Measurements from ENCODE around the gene RBM22. TPM values are rescaled to one million over a fixed set of nuclear protein-coding genes. Genes with fewer than 3 reads are reported as not detected.
"Not testable (repeated sequence)": the region's sequence is repeated elsewhere in the genome, so short reads cannot be mapped to it uniquely, and the experiment has no call there.

RBM22 gene
- 36.5 TPM for polyA plus RNA-seq (2013, experiment 1 of 2)
- 35.6 TPM for polyA plus RNA-seq (2013, experiment 2 of 2)

GRCh38 chr5:150700594-150701377, at the start of gene RBM22:
RBM22 (minus strand) TSS chr5:150701062; CDS start chr5:150700985, 77 bp downstream.
- Histone ChIP-seq H3K27me3 (ENCODE audit: insufficient read depth, low read length) (peaks cover 2% of the 10 kb centered on the region; the same call in 1 of the 2 replicates), H3K9me3 (ENCODE audit: insufficient read depth, low read depth, low read length) (no peaks in the 10 kb centered on the region), H3K4me1 (ENCODE audit: insufficient read depth, low read length) (peaks cover 9% of the 10 kb centered on the region; the same call in 1 of the 2 replicates), H3K36me3 (ENCODE audit: insufficient read depth, low read length) (peaks cover 37% of the 10 kb centered on the region), H3K4me3 (ENCODE audit: low read length) (peak within 1 kb of the TSS; percentile 92), H3K27ac (ENCODE audit: low read depth, low read length) (peak within 1 kb of the TSS; percentile 98), H3K9ac (ENCODE audit: low read depth, low read length) (peak within 1 kb of the TSS; percentile 96)
- WGBS: under 1% methylated on average over 59 of the region's 59 CpGs

- H3K27ac ChIP-seq (ENCODE audit: low read depth, low read length): no peak overlapping the region
Observed at GRCh38 chr5:150750469-150750868, 49.6 kb upstream of the RBM22 start.

GRCh38 chr5:150743142-150743488, 42.3 kb upstream of the RBM22 start:
- H3K4me1 ChIP-seq (ENCODE audit: insufficient read depth, low read length); H3K27me3 ChIP-seq (ENCODE audit: insufficient read depth, low read length); H3K4me3 ChIP-seq (ENCODE audit: low read length); H3K9me3 ChIP-seq (ENCODE audit: insufficient read depth, low read depth, low read length); H3K27ac ChIP-seq (ENCODE audit: low read depth, low read length); H3K9ac ChIP-seq (ENCODE audit: low read depth, low read length): not testable (repeated sequence)
- peaks cover 15% of the 10 kb centered on the region for H3K36me3 ChIP-seq (ENCODE audit: insufficient read depth, low read length)
- WGBS: 92% methylated on average over 9 of the region's 9 CpGs

More at GRCh38 chr5:150750469-150750868, 49.6 kb upstream of the RBM22 start:
- no peaks in the 10 kb centered on the region for H3K9me3 ChIP-seq (ENCODE audit: insufficient read depth, low read depth, low read length)
- 95% methylated on average over 2 of the region's 2 CpGs for WGBS
- peaks cover 67% of the 10 kb centered on the region for H3K36me3 ChIP-seq (ENCODE audit: insufficient read depth, low read length)
- no peak overlapping the region for H3K9ac ChIP-seq (ENCODE audit: low read depth, low read length)
- H3K27me3 ChIP-seq (ENCODE audit: insufficient read depth, low read length): no peaks in the 10 kb centered on the region
- no peaks in the 10 kb centered on the region for H3K4me1 ChIP-seq (ENCODE audit: insufficient read depth, low read length)
- H3K4me3 ChIP-seq (ENCODE audit: low read length): no peak overlapping the region

- H3K4me1 ChIP-seq (ENCODE audit: insufficient read depth, low read length); H3K27me3 ChIP-seq (ENCODE audit: insufficient read depth, low read length); H3K9ac ChIP-seq (ENCODE audit: low read depth, low read length); H3K4me3 ChIP-seq (ENCODE audit: low read length); H3K9me3 ChIP-seq (ENCODE audit: insufficient read depth, low read depth, low read length); H3K27ac ChIP-seq (ENCODE audit: low read depth, low read length): not testable (repeated sequence)
- WGBS: 96% methylated on average over 17 of the region's 18 CpGs
- peaks cover 15% of the 10 kb centered on the region for H3K36me3 ChIP-seq (ENCODE audit: insufficient read depth, low read length)
Observed at GRCh38 chr5:150742455-150743141, 41.7 kb upstream of the RBM22 start.

GRCh38 chr5:150740992-150741391, 40.1 kb upstream of the RBM22 start:
- Histone ChIP-seq H3K4me3 (ENCODE audit: low read length) (no peak overlapping the region), H3K9me3 (ENCODE audit: insufficient read depth, low read depth, low read length) (no peaks in the 10 kb centered on the region), H3K9ac (ENCODE audit: low read depth, low read length) (no peak overlapping the region), H3K36me3 (ENCODE audit: insufficient read depth, low read length) (peaks cover 21% of the 10 kb centered on the region), H3K4me1 (ENCODE audit: insufficient read depth, low read length) (no peaks in the 10 kb centered on the region), H3K27ac (ENCODE audit: low read depth, low read length) (no peak overlapping the region), H3K27me3 (ENCODE audit: insufficient read depth, low read length) (no peaks in the 10 kb centered on the region)

- H3K36me3 ChIP-seq (ENCODE audit: insufficient read depth, low read length): peaks cover 27% of the 10 kb centered on the region
- no peaks in the 10 kb centered on the region; the same call in 1 of the 2 replicates for H3K9me3 ChIP-seq (ENCODE audit: insufficient read depth, low read depth, low read length)
- WGBS: 94% methylated on average over 7 of the region's 7 CpGs
- no peaks in the 10 kb centered on the region for H3K4me1 ChIP-seq (ENCODE audit: insufficient read depth, low read length)
- no peak overlapping the region for H3K27ac ChIP-seq (ENCODE audit: low read depth, low read length)
- no peak overlapping the region for H3K4me3 ChIP-seq (ENCODE audit: low read length)
- no peak overlapping the region for H3K9ac ChIP-seq (ENCODE audit: low read depth, low read length)
- H3K27me3 ChIP-seq (ENCODE audit: insufficient read depth, low read length): no peaks in the 10 kb centered on the region
Observed at GRCh38 chr5:150738862-150739261, 38.0 kb upstream of the RBM22 start.

- WGBS: 87% methylated on average over 7 of the region's 7 CpGs
- no peak overlapping the region for H3K9ac ChIP-seq (ENCODE audit: low read depth, low read length)
- H3K27me3 ChIP-seq (ENCODE audit: insufficient read depth, low read length): no peaks in the 10 kb centered on the region
- H3K4me3 ChIP-seq (ENCODE audit: low read length): no peak overlapping the region
- no peak overlapping the region for H3K27ac ChIP-seq (ENCODE audit: low read depth, low read length)
- peaks cover 49% of the 10 kb centered on the region for H3K36me3 ChIP-seq (ENCODE audit: insufficient read depth, low read length)
- no peaks in the 10 kb centered on the region; the same call in 1 of the 2 replicates for H3K9me3 ChIP-seq (ENCODE audit: insufficient read depth, low read depth, low read length)
- H3K4me1 ChIP-seq (ENCODE audit: insufficient read depth, low read length): no peaks in the 10 kb centered on the region
Observed at GRCh38 chr5:150734579-150735384, 33.9 kb upstream of the RBM22 start.

- H3K36me3 ChIP-seq (ENCODE audit: insufficient read depth, low read length): peaks cover 76% of the 10 kb centered on the region
- no peak overlapping the region for H3K4me3 ChIP-seq (ENCODE audit: low read length)
- H3K9ac ChIP-seq (ENCODE audit: low read depth, low read length): no peak overlapping the region
- WGBS: 95% methylated on average over 6 of the region's 6 CpGs
- H3K27ac ChIP-seq (ENCODE audit: low read depth, low read length): no peak overlapping the region
- no peaks in the 10 kb centered on the region for H3K27me3 ChIP-seq (ENCODE audit: insufficient read depth, low read length)
- no peaks in the 10 kb centered on the region for H3K4me1 ChIP-seq (ENCODE audit: insufficient read depth, low read length)
- no peaks in the 10 kb centered on the region; the same call in 1 of the 2 replicates for H3K9me3 ChIP-seq (ENCODE audit: insufficient read depth, low read depth, low read length)
Observed at GRCh38 chr5:150731669-150732242, 30.9 kb upstream of the RBM22 start.

GRCh38 chr5:150729859-150730258, 29.0 kb upstream of the RBM22 start:
- Histone ChIP-seq H3K4me3 (ENCODE audit: low read length) (no peak overlapping the region), H3K36me3 (ENCODE audit: insufficient read depth, low read length) (peaks cover 88% of the 10 kb centered on the region), H3K27ac (ENCODE audit: low read depth, low read length) (no peak overlapping the region), H3K9me3 (ENCODE audit: insufficient read depth, low read depth, low read length) (no peaks in the 10 kb centered on the region), H3K27me3 (ENCODE audit: insufficient read depth, low read length) (no peaks in the 10 kb centered on the region), H3K4me1 (ENCODE audit: insufficient read depth, low read length) (no peaks in the 10 kb centered on the region), H3K9ac (ENCODE audit: low read depth, low read length) (no peak overlapping the region)
- WGBS: 78% methylated on average over 2 of the region's 4 CpGs

GRCh38 chr5:150723845-150724244, 23.0 kb upstream of the RBM22 start:
- H3K27ac ChIP-seq (ENCODE audit: low read depth, low read length): no peak overlapping the region
- H3K9me3 ChIP-seq (ENCODE audit: insufficient read depth, low read depth, low read length): no peaks in the 10 kb centered on the region
- 100% methylated on average over 1 of the region's 2 CpGs for WGBS
- no peak overlapping the region for H3K9ac ChIP-seq (ENCODE audit: low read depth, low read length)
- no peak overlapping the region for H3K4me3 ChIP-seq (ENCODE audit: low read length)
- peaks cover 95% of the 10 kb centered on the region for H3K36me3 ChIP-seq (ENCODE audit: insufficient read depth, low read length)
- no peaks in the 10 kb centered on the region for H3K27me3 ChIP-seq (ENCODE audit: insufficient read depth, low read length)
- no peaks in the 10 kb centered on the region for H3K4me1 ChIP-seq (ENCODE audit: insufficient read depth, low read length)
